ENCODE measurements around the gene CELF2.

- TF ChIP-seq CTCF (IDR thresholded peaks at IDR 0.05 in 2 of 3, conservative IDR thresholded peaks at IDR 0.05 in 1 of 3; ENCODE audit: insufficient read depth in 2 of 3, low read depth in 1 of 3, low read length in 3 of 3): no peak
- no peak for TF ChIP-seq YBX1 (IDR thresholded peaks at IDR 0.05)
- no peak for TF ChIP-seq PATZ1 (CRISPR knock-in tag; IDR thresholded peaks at IDR 0.05; ENCODE audit: borderline replicate concordance)
- TF ChIP-seq E2F1 (CRISPR knock-in tag; IDR thresholded peaks at IDR 0.05): no peak
- no peak for TF ChIP-seq MLX (CRISPR knock-in tag; conservative IDR thresholded peaks at IDR 0.05)
- no peak for TF ChIP-seq SMARCC2 (IDR thresholded peaks at IDR 0.05; ENCODE audit: low read depth)
- no peak for TF ChIP-seq CHD7 (IDR thresholded peaks at IDR 0.05; ENCODE audit: low read depth, low read length)
These were observed 206.0 kb downstream of the CELF2 start for GRCh38 chr10:11223507-11224140.

Measured in K562 (cell line).